Lower leg skin (tissue), 3 donors: ENCODE measurements around the gene FCMR.

Experiments
- CTCF ChIP-seq, 3 donors: fragments of 450-650 bp; IDR thresholded peaks; one replicate each; pipeline ENCODE4 v1.5.1; 2016; ENCODE audit warnings: antibody characterized with exemption in 3 of 3, mild to moderate bottlenecking in 3 of 3, moderate library complexity in 2 of 3
- POLR2A ChIP-seq, 2 donors: fragments of 450-650 bp; IDR thresholded peaks; one replicate each; pipeline ENCODE4 v1.6.1; 2016 to 2017; ENCODE audit warnings: antibody characterized with exemption in 2 of 2, mild to moderate bottlenecking in 1 of 2, moderate library complexity in 1 of 2

GRCh38 chr1:206912445-206913095 is 9.2 kb downstream of the FCMR start:
- TF ChIP-seq CTCF (IDR thresholded peaks at IDR 0.05) (peak in 1 of 3 donors; percentile 63), POLR2A (IDR thresholded peaks at IDR 0.05) (no peak)
